ENCODE results near the gene ATP5MK.
A peak's percentile ranks its signal among the peaks of the same experiment; 100 is the strongest.
"Not testable (repeated sequence)": the region's sequence is repeated elsewhere in the genome, so short reads cannot be mapped to it uniquely, and the experiment has no call there.

The ATP5MK gene

GRCh38 chr10:103419101-103419500 is 22.8 kb upstream of the ATP5MK start:
- CTCF ChIA-PET, result interaction anchor here (0.6 to 7.7 kb wide), 13 partner anchors 30 to 271 kb away, joined by 3 to 58 read pairs (median 4); no protein-coding TSS in a partner anchor
- Histone ChIP-seq H3K9me3 (ENCODE audit: control insufficient read depth, insufficient read depth, low read depth, low read length) (no peaks in the 10 kb centered on the region), H3K4me1 (ENCODE audit: control insufficient read depth, insufficient read depth, low read length) (no peaks in the 10 kb centered on the region), H3K27ac (ENCODE audit: extremely low read depth, low read depth, low read length) (no peak overlapping the region), H3K36me3 (ENCODE audit: control insufficient read depth in 2 of 2, insufficient read depth in 1 of 2, low read length in 2 of 2) (peaks cover 52 to 92% of the 10 kb centered on the region in 2 experiments), H3K4me3 (ENCODE audit: low read depth, low read length) (no peak overlapping the region)
- POLR2A ChIA-PET, result no interaction called here
- TF ChIP-seq ZNF211 (tag by site-specific recombination; IDR thresholded peaks at IDR 0.05; ENCODE audit: low read depth), result no peak

GRCh38 chr10:103417601-103418000 is 21.3 kb upstream of the ATP5MK start:
- ChIA-PET POLR2A (no interaction called here), CTCF (interaction anchor here (0.6 to 7.7 kb wide), 15 partner anchors 9 to 268 kb away, joined by 3 to 58 read pairs (median 6); no protein-coding TSS in a partner anchor)
- no peak overlapping the region for H3K27ac ChIP-seq (ENCODE audit: extremely low read depth, low read depth, low read length)
- TF ChIP-seq ZNF529 (tag by site-specific recombination; IDR thresholded peaks at IDR 0.05; ENCODE audit: insufficient replicate concordance) (no peak), ZNF792 (tag by site-specific recombination; IDR thresholded peaks at IDR 0.05) (no peak)
- no peaks in the 10 kb centered on the region for H3K4me1 ChIP-seq (ENCODE audit: control insufficient read depth, insufficient read depth, low read length)
- no peak overlapping the region for H3K4me3 ChIP-seq (ENCODE audit: low read depth, low read length)
- peaks cover 57 to 92% of the 10 kb centered on the region in 2 experiments for H3K36me3 ChIP-seq (ENCODE audit: control insufficient read depth in 2 of 2, insufficient read depth in 1 of 2, low read length in 2 of 2)
- no peaks in the 10 kb centered on the region for H3K9me3 ChIP-seq (ENCODE audit: control insufficient read depth, insufficient read depth, low read depth, low read length)

- H3K4me3 ChIP-seq (ENCODE audit: low read depth, low read length); POLR2A ChIA-PET; H3K9me3 ChIP-seq (ENCODE audit: control insufficient read depth, insufficient read depth, low read depth, low read length); H3K4me1 ChIP-seq (ENCODE audit: control insufficient read depth, insufficient read depth, low read length); H3K27ac ChIP-seq (ENCODE audit: extremely low read depth, low read depth, low read length): not testable (repeated sequence)
- CTCF ChIA-PET, result interaction anchor here (0.6 to 7.7 kb wide), 22 partner anchors 9 to 269 kb away, joined by 3 to 58 read pairs (median 4); no protein-coding TSS in a partner anchor
- TF ChIP-seq CTCF (tag by site-specific recombination; IDR thresholded peaks at IDR 0.05), result 0 out of 2 replicates have a peak, but pooled peaks have one; percentile 0
- peaks cover 58 to 90% of the 10 kb centered on the region in 2 experiments for H3K36me3 ChIP-seq (ENCODE audit: control insufficient read depth in 2 of 2, insufficient read depth in 1 of 2, low read length in 2 of 2)
Observed at GRCh38 chr10:103417148-103417469, 20.8 kb upstream of the ATP5MK start.

GRCh38 chr10:103416436-103417147 is 20.3 kb upstream of the ATP5MK start:
- TF ChIP-seq RBAK (tag by site-specific recombination; IDR thresholded peaks at IDR 0.05), result no peak
- TF ChIP-seq ZNF658 (tag by site-specific recombination; IDR thresholded peaks at IDR 0.05), result no peak
- TF ChIP-seq ZNF654 (tag by site-specific recombination; IDR thresholded peaks at IDR 0.05; ENCODE audit: low read depth), result peak; percentile 58
- no peak for TF ChIP-seq HOXC10 (CRISPR knock-in tag; IDR thresholded peaks at IDR 0.05)
- no peak for TF ChIP-seq ZNF280C (tag by site-specific recombination; IDR thresholded peaks at IDR 0.05)
- no peak for TF ChIP-seq ZNF138 (tag by site-specific recombination; IDR thresholded peaks at IDR 0.05; ENCODE audit: borderline replicate concordance)
- TF ChIP-seq ZNF266 (tag by site-specific recombination; IDR thresholded peaks at IDR 0.05; ENCODE audit: low read depth), result no peak
- no peak for TF ChIP-seq ZXDB (tag by site-specific recombination; IDR thresholded peaks at IDR 0.05)
- no peak for TF ChIP-seq ZBTB8A (tag by site-specific recombination; IDR thresholded peaks at IDR 0.05)
- peak; percentile 54; the same call in 1 of the 2 replicates for TF ChIP-seq CTCF (tag by site-specific recombination; IDR thresholded peaks at IDR 0.05)
- no peak for TF ChIP-seq ZNF768 (tag by site-specific recombination; IDR thresholded peaks at IDR 0.05)
- Histone ChIP-seq H3K4me3 (ENCODE audit: low read depth, low read length) (no peak overlapping the region), H3K4me1 (ENCODE audit: control insufficient read depth, insufficient read depth, low read length) (no peaks in the 10 kb centered on the region), H3K9me3 (ENCODE audit: control insufficient read depth, insufficient read depth, low read depth, low read length) (no peaks in the 10 kb centered on the region), H3K27ac (ENCODE audit: extremely low read depth, low read depth, low read length) (no peak overlapping the region), H3K36me3 (ENCODE audit: control insufficient read depth in 2 of 2, insufficient read depth in 1 of 2, low read length in 2 of 2) (peaks cover 58 to 93% of the 10 kb centered on the region in 2 experiments)
- ChIA-PET POLR2A (no interaction called here), CTCF (interaction anchor here (0.7 to 7.7 kb wide), 24 partner anchors 10 to 269 kb away, joined by 3 to 58 read pairs (median 5); no protein-coding TSS in a partner anchor)

All from HEK293 (cell line).